Activated CD4-positive, alpha-beta T cell treated with anti-CD3 and anti-CD28 coated beads, Interleukin-2, amount 50 U/mL, for 48 hours (primary cell): ENCODE measurements around the gene ENTPD5.
"Not testable (repeated sequence)": the region's sequence is repeated elsewhere in the genome, so short reads cannot be mapped to it uniquely, and the experiment has no call there.

ENCODE experiments used
- DNase-seq, 2 experiments: peaks; one replicate each; pipeline ENCODE4 v3.0.0-alpha.2; 2020

The ENTPD5 gene, protein sequence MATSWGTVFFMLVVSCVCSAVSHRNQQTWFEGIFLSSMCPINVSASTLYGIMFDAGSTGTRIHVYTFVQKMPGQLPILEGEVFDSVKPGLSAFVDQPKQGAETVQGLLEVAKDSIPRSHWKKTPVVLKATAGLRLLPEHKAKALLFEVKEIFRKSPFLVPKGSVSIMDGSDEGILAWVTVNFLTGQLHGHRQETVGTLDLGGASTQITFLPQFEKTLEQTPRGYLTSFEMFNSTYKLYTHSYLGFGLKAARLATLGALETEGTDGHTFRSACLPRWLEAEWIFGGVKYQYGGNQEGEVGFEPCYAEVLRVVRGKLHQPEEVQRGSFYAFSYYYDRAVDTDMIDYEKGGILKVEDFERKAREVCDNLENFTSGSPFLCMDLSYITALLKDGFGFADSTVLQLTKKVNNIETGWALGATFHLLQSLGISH

DNA sequence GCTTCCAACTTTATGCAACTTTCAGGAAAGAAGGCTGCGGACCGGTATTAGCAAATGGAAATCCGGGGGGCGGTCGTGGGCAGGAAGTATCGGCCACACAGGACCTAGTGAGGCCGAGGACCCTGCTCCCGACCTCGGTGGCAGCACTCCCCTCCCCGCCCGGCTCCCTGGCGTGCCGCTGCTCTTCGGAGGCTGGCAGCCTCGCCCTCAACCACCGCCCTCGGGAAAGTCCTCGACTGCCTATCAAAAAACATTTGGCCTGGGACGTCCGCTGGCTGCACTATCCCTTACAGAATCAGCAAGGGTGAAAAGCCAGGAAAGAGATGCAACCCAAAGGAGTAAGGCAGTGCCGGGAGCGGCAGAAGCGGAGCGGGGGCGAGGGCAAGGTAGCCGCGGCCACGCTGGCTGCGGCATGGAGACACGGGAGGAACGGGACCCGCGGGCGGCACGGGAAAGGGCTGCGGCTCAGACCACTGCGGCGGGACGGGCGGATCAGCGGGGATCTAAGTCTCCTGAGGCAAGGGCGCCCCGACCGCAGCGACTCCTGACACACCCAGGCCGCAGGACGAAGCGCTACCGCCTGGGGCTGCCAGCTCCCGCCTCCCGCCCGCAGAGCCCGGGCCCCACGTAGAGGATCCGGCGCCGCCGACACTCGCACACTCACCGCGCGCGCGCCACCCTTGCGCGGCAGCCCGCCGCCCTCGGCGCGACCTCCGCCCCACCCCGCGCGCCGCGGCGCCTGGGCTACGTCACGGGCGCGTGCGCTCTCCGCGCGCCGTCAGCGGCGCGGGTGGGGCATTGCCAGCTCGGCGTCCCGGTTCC is at the start of gene ENTPD5, which contains the start of gene BBOF1:
ENTPD5 (minus strand) TSS at position 703 of the 822 bp plus-strand sequence. CDS start 31,186 bp downstream, outside the sequence.
BBOF1 (plus strand) TSS at position 764 of the 822 bp plus-strand sequence. CDS start 130 bp downstream, outside the sequence.
- DNase-seq, result peak; percentile 80 to 83

DNA sequence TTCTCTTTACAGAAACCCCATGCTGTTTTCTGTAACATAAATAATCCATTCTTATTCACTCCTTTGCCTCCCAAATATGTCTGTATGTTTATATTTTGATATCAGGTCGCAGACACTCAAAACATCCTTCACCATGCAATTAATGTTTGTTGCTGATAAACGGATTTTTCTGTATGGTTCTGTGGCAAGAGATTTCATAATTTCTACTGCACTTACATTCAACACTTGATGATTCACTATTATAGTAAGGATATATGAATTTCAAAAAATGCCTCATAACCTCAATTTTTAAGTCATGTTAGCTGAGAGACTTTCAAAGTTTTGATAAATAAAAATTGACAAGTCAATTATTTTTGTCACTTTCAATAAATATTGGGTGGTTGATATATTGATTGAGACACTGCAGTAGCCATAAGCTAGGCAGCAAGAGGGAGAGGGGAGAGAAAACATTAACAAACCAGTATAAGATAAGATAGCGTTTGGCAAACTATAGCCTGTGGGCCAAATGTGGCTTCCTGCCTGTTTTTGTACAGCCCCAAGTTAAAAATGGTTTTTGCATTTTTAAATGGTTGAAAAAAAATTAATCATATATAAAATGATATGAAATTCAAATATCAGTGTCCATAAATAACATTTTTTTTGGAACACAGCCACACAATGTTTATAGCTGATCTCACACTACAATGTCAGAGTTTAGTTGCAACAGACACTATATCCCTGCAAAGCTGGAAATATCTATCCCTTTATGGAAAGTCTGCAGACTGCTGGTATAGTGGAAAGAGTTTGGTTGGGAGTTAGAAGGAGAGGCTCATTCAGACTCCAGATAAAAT is 46.9 kb upstream of the ENTPD5 start:
- DNase-seq, result no peak

DNA sequence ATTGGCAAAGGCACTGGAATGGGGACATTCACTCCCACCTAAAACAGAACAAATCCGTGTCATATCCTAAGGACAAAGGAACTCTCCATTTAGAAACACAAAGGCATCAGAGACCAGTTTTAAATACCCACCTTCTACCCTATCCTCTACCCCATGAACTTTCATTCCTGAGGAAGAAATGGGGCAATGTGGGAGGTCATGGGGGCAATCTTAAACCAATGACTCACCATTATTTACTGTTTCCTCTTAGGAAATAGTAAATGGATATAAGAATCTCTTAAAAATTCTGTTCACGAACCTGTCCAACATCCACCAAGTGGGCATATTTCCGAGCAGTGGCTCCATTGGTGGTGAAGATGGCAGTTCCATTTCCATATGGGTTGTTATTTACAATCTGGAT is 45.8 kb upstream of the ENTPD5 start:
- no peak for DNase-seq

DNA sequence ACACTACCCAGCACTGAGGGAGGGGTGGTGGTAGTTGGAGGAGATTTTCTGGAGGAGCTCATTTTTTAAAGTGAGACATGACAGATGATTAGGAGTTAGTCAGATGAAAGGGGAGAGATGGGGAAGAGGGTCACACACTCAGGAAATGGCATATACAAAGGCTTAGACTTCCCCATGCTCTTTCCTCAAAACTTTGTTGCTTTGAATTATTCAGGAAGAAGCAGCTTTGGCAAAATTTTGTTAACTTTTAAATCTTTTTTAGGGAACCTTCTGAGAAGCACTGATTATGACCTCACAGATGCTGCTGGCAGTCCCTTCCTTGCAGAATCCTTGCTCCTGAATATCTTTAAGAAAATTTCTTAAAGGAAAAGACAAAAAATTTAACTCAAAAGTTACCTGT is 45.3 kb upstream of the ENTPD5 start:
- DNase-seq, result no peak

DNA sequence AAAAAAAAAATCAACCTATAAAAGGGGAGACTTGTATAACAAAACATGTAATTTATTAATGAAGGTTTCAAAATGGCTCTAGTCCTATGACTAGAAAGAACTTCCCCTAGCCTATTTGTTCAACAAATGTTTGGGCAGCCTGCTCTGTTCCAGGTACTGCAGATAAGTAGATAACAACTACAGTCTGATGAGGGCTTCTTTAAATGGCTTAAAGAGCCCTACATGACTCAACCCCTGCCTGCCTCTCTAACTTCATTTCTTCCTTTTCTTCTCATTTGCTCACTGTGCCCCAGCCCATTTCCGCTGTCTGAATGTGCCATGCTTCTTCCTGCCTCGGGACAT is 43.7 kb upstream of the ENTPD5 start:
- DNase-seq, result no peak

DNA sequence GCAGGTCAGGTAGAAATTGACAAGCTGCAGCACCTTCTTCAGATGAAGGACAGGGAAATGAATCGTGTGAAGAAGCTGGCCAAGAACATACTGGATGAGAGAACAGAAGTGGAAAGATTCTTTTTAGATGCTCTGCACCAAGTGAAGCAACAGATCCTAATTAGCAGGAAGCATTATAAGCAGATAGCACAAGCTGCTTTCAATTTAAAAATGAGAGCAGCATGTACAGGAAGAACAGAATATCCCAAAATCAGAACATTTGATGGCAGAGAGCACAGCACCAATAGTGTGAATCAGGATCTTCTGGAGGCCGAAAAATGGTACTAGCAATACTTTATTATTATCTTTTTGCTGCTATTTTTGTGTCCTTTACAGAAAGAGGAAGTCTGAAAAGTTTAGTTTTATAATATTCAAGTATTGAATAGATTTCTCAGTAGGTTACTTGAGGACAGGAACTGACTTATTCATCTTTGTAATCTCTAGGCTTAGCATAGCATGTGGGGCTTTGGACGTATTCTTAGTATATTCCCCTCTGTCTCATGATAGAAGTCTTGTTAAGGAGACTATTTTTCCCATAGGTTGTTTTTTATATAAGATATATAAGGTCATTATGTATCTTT is 30.9 kb upstream of the ENTPD5 start:
- no peak for DNase-seq

DNA sequence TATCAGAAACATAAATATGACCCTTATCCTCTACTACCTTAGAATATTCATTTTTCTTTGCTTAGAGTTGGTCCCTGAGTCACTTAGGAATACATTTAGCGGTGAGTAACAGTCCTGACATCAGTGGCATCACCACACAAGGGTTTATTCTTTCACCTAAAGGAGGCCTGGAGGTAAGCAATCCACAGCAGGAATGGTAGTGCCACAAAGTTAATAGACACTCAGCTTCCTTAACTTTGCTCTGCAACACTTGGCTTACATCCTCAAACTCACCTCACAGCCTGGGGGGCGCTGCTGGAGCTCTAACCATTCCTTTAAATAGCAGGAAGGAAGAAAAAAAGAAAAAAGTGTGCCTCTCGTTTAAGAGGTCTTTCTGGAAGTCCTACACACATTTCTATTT is 29.2 kb upstream of the ENTPD5 start:
- DNase-seq, result no peak

DNA sequence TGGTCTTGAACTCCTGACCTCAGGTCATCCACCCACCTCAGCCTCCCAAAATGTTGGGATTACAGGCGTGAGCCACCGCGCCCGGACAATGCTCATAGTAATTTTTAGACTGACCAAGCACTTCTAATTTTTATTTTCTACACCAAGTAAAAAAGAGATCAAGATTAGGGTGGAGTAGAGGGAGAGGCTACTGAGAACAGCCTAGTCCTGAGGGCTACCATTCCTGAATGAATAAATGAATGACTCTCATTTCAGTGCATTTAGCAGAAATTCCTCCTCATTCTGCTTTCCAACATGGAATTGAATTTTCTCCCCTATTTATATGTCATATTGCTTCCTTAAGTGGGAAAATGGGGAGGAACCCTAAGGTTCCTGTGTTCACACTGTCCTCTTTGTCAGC is 26.4 kb upstream of the ENTPD5 start:
- DNase-seq, result no peak

DNA sequence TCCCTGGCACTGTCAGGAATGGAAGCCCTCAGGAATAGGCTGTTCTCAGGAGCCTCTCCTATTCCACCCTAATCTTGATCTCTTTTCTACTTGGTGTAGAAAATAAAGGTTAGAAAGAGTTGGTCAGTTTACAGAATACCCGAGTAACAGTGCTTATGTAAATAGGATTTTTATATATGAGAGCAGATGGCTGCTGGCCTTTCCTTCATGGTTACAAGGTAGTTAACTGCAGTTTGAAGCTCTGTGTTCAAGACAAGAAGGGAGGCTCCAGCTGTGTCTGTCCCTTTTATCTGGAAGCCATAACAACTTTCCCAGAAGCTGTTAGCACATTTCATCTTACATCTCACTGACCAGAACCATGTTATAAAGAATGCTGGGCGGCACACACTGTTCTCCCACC is 23.2 kb upstream of the ENTPD5 start:
- DNase-seq, result no peak

DNA sequence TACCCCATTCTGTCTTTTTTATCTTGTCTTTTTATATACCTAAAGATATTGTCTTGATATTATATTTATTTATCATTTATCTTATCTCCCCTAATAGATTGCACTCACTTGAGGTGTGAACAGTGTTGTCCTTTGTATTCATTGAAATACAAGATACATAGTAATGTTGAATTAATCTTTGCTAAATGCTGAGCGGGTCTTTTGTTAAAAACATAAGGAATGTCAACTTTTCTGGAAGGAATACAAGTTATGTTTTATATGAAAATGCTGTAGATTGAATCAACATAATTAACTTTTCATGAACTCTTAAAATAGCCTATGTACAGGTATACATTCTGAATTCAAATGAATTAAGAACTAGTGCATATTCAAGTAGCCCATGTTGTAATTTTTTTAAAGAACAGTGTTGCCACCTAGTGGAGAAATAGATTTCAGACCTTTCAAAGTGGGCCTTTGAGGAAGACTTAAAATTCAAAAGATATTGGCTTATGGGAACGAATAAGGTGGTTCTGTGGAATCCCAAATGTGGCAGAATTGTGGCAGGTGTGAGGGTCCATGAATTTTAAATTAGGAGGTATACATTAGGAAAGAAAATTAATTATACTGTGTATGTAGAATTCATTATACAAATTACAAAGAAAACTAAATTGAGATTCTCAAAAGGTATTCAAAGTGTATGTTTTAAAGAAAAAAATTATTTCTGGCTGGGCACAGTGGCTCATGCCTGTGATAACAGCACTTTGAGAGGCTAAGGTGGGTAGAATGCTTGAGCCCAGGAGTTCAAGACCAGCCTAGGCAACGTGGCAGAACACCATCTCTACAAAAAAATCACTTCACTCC is 19.2 kb upstream of the ENTPD5 start:
- DNase-seq, result no peak

DNA sequence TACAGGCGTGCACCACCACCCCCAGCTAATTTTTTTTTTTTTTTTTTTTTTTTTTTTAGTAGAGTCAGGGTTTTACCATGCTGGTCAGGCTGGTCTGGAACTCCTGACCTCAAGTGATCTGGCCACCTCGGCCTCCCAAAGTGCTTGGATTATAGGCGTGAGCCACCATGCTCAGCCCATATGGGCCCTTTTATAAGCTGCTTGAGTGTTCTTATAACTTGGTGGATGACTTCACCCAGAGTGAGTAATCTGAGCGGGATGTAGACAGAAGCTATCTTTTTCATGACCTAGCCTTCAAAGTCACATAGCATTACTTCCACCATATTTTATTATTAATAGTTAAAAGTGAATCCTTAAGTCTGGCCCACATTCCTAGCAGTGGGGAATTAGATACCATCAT is 16.5 kb upstream of the ENTPD5 start:
- no peak for DNase-seq

DNA sequence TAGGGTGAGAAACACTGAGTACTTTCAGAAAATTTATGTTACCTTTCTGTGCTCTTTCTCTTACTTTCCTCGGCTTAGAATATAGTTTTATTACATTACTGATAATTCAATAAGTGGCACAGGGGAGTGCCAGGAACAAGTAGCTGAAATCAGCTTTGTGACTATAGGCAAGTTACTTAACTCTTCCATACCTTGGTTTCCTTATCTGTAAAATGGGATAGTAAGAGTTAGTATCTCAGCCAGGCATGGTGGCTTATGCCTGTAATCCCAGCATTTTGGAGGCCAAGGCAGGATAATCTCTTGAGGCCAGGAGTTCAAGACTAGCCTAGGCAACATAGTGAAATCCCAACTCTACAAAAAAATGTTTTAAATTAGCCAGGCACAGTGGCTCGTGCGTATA is 15.5 kb upstream of the ENTPD5 start:
- DNase-seq, result no peak

DNA sequence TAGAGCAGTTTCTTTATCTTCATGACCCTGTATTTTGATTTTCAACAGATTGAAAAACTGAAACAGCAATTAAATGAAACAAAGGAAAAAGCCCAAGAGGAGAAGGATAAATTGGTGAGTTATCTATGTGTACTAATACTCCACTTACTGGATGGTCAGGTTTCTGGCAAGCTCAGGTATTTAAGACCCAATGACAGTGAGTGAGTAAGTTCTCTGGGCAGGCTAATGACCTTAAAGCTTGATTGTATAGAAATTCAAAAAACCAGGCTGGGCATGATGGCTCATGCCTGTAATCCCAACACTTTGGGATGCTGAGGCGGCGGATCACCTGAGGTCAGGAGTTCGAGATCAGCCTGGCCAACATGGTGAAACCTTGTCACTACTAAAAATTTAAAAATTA is 10.0 kb upstream of the ENTPD5 start:
- DNase-seq, result no peak

DNA sequence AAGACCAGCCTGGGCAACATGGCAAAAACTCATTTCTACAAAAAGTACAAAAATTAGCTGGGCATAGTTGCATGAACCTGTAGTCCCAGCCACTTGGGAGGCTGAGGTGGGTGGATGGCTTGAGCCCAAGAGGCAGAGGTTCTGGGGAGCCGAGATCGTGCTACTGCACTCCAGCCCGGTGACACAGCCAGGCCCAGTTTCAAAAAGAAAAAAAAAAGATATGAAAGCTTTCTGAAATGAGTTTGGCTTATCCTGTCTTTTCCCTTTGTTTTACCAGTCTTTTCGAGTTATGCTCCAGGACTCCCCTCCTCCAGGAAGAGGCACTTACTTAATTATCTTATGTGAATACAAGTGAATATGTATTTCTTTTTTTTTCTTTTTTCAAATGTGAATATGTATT is 3.3 kb upstream of the ENTPD5 start:
- DNase-seq, result no peak

DNA sequence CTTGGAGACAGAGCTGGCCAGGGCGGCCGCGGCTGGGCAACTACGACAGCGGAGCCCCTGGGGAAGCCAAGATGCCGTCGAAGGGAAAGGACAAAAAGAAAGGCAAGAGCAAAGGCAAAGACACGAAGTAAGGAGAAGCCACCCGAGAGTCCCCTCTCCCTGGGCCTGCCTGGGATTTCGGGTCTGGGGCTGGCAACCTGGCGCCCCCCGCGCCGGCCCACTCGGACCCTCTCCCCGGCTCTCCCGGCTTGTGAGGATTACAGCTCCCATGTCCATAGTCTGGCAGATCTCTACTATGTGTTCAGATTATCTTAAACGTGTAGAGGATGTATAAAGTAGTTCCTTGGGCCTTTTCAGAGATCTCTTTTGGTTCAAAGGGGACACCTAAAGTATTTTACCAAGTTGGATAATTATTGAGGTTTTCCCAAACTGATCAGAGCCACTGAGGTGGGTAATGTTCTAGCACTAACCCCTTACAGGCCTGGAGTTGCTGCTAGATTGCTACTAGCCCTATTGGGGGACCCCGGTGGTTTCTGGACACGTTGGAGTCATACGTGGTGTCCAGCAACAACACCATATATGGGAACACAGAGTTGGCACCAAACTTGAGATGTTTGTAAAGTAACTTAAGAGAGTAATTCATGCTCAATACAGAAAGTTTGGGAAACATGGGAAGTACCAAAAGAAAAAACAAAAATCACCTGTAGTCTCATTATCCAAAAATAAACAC is 485 bp upstream of the ENTPD5 start:
- no peak for DNase-seq

DNA sequence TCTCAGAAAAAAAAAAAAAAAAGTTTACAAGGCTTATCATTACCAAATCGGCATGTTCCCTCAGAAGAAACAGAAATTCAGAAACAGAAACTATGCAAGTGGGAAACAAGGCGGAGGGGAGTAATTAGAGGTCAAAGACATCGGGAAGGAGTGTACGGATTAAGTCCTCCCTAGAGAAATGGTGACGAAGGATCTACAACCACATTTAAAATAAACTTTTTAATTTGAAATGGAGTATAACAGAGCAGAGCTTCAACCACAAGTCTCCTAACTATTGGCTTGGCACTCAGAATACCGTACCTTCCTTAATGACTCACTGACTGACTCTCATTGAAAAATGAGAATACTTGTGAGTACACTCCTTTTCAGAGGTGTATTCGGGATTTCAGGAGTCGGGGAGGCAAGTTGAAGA is 908 bp downstream of the ENTPD5 start:
- no peak for DNase-seq

DNA sequence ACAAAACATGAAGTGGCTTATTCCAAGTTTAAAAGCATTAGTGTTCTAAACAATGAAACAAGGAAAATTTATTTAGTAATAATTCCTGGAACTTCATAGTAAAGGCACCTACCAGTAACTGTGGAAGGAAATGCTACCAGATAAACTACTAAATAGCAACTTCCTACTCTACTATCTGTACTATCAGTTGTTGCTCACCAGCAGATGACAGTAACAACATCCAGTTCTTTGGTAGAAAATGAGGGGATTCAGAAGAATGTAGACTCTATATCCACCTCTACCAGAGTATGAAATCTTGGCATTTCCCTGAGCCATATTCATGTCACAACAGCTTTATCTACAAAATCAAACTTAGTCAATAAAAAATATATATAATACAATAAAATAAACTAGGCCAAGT is 3.1 kb downstream of the ENTPD5 start:
- DNase-seq, result no peak

DNA sequence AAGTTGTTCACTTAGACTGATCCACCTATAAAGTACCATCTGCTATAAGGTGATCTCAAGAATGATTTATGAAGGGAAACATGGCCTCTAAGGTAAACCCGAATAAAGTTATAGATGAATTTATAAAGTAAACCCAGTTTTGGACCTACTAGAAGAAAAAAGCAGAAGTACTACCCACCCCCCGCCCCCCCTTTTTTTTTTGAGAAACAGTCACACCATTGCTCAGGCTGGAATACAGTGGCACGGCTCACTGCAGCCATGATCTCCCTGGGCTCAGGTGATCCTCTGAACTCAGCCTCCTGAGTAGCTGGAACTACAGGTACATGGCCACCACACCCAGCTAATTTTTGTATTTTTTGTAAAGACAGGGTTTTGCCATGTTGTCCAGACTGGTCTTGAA is 3.9 kb downstream of the ENTPD5 start:
- DNase-seq, result no peak

DNA sequence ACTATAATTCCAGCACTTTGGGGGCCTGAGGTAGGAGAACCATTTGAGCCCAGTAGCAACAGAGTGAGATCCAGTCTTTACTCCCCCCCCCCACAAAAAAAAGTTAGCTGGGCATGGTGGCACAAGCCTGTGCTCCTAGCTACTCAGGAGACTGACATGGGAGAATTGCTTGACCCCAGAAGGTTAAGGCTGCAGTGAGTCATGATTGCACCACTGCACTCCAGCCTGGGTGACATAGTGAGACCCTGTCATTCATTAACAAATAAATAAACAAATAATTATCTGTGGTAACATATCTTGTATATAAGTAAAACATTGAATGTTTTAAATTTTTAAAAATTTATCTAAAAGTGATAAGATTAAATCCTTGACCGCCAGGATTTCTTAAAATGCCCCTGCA is 4.8 kb downstream of the ENTPD5 start:
- no peak for DNase-seq

DNA sequence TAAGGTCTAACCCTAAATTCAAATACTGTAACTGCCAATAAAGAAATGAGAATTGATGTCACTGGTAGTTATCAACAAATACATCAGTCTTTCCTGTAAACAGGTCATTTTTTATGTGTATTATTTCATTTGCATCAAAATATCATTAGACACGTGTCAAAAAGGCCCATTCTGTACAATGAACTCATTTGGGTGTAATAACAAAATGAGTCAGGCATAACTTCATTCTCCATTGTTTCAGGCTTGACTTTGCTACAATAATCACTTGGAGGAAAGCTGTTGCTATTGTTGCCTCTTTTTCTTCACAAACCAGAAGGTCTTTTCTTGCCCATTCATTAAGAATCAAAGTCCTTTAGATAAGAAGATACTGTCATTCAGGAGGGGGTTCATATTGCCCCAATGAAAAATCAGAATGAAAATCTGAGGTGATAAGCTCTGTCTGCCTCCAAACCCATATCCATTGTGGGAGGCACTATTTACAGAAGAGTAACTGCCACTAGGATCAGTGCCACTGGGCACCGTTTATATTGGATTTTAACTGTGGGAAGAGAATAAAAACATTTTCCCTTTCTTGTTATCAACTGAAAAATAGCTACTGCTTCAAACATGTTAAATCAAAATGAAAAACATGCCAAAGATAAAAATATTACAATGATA is 10.1 kb downstream of the ENTPD5 start:
- no peak for DNase-seq

DNA sequence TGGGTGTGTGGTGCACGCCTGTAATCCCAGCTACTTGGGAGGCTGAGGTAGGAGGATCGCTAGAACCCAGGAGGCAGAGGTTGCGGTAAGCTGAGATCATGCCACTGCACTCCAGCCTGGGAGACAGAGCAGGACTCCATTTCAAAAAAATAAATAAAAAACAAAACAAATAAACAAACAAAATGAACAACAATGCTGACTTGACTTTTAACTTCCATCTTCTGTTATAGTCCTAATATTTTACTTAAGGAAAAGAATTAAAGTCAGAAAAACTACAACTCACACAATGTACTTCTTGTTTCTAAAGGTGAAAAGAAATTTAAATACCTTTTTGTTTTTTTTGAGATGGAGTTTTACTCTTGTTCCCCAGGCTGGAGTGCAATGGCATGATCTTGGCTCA is 13.4 kb downstream of the ENTPD5 start:
- DNase-seq, result not testable (repeated sequence)
